GM18526 (cell line): ENCODE measurements around the gene UNC93A.

Experiments
- POLR2A ChIP-seq: IDR thresholded peaks from 3 replicates; pipeline ENCODE4 v1.6.1; 2011; ENCODE audit not compliant: insufficient read length; ENCODE audit errors: extremely low read depth

The UNC93A gene

GRCh38 chr6:167290786-167291622, at the start of gene UNC93A:
Gene UNC93A (plus strand): TSS chr6:167291315. CDS start chr6:167291490, 175 bp downstream.
- TF ChIP-seq POLR2A: no peak

DNA sequence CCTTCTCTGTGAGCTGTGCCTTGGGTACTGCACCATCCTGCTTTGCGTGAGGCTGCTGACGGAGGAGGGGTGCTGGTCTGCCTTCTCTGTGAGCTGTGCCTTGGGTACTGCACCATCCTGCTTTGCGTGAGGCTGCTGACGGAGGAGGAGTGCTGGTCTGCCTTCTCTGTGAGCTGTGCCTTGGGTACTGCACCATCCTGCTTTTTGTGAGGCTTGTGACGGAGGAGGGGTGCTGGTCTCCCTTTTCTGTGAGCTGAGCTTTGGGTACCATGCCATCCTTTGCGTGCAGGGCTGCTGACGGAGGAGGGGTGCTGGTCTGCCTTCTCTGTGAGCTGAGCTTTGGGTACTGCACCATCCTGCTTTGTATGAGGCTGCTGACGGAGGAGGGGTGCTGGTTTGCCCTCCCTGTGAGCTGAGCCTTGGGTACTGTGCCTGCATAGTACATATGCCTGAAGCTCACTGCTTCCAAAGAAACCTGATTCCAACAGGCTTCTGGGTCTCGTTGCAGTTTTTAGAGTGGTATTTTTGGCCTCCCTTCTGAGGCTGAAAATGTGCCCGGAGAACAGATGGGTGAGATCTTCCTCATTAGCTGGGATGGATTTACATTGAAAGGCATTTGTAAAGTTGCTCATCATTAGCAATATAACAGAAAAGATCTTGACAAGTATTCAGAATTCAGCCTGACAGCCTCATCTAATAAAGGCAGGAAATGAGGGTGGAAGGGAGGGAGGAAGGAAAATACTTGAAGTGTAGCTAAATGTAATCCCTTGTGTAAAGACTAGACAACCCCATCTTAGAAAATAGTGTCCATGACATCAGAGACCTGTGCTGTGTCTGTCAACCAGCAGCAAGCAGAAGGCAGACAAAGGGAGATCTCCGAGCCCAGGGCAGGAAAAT, 46.8 kb upstream of the UNC93A start:
- TF ChIP-seq POLR2A: no peak

GRCh38 chr6:167244991-167245390, 46.1 kb upstream of the UNC93A start:
- TF ChIP-seq POLR2A: no peak

- TF ChIP-seq POLR2A: no peak
These were observed 45.5 kb upstream of the UNC93A start for GRCh38 chr6:167245591-167245990.

- TF ChIP-seq POLR2A: no peak
These were observed 43.1 kb upstream of the UNC93A start for GRCh38 chr6:167247814-167248595.

DNA sequence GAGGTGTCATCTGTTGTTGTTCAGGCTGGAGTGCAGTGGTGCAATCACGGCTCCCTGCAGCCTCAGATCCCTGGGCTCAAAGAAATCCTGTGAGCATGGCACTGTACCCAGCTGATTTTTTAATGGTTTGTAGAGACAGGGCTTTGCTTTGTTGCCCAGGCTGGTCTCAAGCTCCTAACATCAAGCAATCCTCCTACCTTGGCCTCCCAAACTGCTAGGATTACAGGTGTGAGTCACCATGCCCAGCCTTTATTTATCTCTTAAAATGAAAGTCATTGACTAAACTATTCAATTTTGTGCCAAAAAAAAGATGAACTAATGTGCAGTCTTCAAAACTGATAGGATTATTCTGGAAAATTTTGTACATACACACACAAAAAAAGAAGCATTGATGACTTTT, 38.8 kb upstream of the UNC93A start:
- TF ChIP-seq POLR2A: no peak

DNA sequence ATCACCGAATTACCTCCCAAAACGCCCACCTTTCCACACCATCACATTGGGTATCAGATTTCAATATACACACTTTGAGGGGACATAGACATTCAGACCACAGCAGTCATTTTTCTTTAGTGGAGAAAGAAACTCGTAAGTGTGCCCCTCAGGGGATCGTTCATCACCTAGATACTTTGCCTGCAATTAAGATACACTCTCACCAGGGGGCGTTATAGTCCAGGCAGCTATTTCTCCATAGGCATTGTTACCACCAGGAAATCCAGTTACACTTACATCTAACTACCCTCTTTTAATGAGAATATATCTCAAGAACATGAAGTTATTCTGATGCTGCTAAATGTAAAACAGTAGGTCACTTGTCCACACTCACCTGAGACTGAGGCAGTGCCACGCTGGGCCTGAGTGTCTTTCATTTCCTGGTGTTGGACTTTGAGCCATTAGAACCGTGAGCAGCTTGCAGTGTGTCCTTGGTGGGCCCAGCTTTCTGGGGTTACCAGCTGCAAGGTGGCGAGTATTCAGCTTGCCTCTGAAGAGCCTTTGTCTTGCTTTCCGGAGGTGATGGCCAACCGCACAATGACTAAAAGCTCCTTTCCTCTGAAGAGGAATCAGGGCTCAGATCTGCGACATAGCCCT, 35.1 kb upstream of the UNC93A start:
- TF ChIP-seq POLR2A: no peak

GRCh38 chr6:167258646-167259045, 32.5 kb upstream of the UNC93A start:
- TF ChIP-seq POLR2A: no peak

DNA sequence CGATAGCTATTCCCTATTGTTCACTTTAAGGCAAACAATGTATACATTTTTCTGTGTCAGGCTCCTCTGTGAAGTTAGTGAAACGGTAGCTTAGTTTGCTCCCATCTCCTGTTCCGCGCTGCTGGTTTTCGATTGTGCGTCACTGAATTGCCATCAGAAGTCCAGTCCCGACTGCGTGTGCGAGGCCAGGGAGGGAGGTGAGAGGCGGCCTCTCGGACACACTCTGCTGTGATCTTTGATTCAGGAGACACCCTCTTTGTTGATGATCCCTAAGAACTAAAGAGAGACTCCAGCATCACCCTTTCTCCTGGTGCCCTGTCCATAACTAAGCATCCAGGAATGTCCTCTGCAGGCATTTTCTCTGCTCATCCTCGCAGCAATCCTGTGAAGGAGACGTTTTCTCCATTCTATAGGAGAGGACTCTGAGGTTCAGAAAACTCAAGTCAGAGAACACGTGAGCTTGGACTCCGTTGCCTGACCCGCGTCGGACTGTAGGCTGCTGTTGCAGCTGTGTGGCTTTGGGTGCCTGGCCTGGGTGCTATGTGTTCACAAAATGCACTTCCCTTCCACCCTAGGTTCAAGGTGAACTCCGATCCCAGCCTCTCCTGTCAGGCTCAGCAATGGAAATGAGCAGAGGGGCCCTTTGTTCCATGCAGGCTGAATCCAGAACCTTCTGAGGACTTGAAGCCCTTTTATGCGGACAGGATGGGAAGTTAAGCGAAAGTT, 24.1 kb upstream of the UNC93A start:
- no peak for TF ChIP-seq POLR2A

DNA sequence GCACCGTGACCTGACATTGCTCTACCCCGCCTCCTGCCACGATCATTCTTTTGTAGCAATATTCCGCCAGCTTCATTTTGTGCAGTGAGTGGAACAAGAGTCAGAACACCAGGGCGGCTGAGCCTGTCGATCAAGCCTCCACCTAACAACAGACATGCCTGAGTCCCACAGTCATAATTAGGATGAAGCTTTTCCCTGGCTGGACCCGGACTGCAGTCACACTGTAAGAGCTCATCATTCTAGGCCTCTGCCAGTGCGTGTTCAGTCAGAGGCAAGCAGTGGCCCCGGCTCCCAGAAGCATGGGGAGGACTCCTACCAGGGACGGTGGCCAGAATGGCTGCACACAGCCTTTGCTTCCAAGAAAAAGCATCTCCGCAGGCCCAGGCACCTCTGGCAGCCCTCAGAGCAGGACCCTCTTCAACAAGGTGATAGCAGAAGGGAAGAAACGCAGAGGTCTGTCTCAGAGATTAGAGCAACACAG, 23.2 kb upstream of the UNC93A start:
- no peak for TF ChIP-seq POLR2A

- no peak for TF ChIP-seq POLR2A
These were observed 22.3 kb upstream of the UNC93A start for GRCh38 chr6:167268683-167269280.

DNA sequence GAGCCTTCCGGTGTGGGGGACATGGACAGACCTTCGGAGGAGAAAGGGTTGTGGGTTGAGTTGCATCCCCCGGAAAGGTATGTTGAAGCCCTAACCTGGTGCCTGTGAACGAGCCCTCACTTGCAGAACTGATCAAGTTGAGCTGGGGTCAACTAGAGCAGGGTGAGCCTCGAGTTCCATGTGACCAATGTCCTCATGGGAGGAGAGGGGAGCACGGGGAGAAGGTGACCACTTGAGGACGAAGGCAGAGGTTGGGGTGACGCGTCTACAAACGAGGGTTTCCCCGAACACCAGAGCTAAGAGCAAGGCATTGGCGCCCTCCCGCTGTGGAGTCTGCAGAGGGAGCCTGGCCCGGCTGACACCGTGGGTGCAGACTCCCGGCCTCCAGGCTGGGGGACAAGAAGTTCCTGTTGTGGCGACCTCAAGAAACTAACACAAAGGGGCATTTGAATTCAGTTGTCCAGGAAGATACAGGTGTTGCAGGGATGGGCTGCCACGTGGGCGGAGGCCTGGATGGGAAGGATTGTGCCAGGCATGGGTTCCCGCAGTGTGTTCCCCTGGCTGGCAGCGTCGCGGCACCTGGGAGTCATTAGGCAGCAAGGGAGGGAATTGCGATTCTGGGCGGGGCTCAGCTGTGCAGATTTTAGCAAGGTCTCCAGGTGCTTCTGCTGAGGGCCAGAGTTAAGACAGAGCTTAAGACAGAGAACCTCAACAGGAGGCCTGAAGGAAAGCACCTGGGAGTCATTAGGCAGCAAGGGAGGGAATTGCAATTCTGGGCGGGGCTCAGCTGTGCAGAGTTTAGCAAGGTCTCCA, 20.4 kb upstream of the UNC93A start:
- no peak for TF ChIP-seq POLR2A

DNA sequence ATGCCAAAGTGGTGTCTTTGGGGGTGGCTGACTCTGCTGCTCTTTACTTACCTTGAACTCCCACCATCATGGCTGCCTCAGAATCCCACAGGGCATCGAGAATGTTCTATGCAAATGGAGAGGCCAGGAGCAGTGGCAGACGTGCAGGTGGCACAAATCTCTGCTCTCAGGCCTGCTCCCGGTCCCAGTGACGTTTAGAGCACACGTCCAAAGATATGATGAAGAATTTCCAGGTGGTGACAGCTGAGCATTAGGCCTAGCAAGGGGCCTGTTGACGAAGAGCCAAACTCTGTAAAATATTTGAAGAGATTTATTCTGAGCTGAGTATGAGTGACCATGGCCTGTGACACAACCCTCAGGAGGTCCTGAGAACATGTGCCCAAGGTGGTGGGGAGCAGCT, 19.0 kb upstream of the UNC93A start:
- TF ChIP-seq POLR2A: no peak
